GM12878 (cell line): ENCODE data around the gene ANK3. TPM values are rescaled to one million over a fixed set of nuclear protein-coding genes. Genes with fewer than 3 reads are reported as not detected.

Source experiments
- ASH2L ChIP-seq: fragments of 300-600, 200-600 bp; sonication (generic); IDR thresholded peaks from 2 replicates; pipeline ENCODE4 v1.6.1; 2017; ENCODE audit warnings: low read depth, mild to moderate bottlenecking, borderline replicate concordance
- CHD4 ChIP-seq: fragments of 200-600 bp; sonication (generic); IDR thresholded peaks from 2 replicates; pipeline ENCODE4 v1.6.1; 2016; ENCODE audit warnings: mild to moderate bottlenecking
- JUND ChIP-seq: IDR thresholded peaks from 2 replicates; pipeline ENCODE4 v1.6.1; 2012; ENCODE audit warnings: low read depth, mild to moderate bottlenecking, low read length, improper control_type of control experiment, moderate library complexity
- NBN ChIP-seq: fragments of 450-650 bp; IDR thresholded peaks from 2 replicates; pipeline ENCODE4 v1.6.1; 2016
- NFIC ChIP-seq: IDR thresholded peaks from 2 replicates; pipeline ENCODE4 v1.6.1; 2012; ENCODE audit warnings: low read depth, mild to moderate bottlenecking, inconsistent platforms, low read length, moderate library complexity
- PML ChIP-seq: IDR thresholded peaks from 2 replicates; pipeline ENCODE4 v1.6.1; 2012; ENCODE audit warnings: low read length, inconsistent platforms
- RELA ChIP-seq: fragments of 450-650 bp; IDR thresholded peaks from 2 replicates; pipeline ENCODE4 v1.8.0; 2014; ENCODE audit warnings: borderline replicate concordance; ENCODE audit not compliant: partially characterized antibody
- SIX5 ChIP-seq: IDR thresholded peaks from 2 replicates; pipeline ENCODE4 v1.6.1; 2011; ENCODE audit warnings: mild to moderate bottlenecking, low read depth, low read length, moderate library complexity; ENCODE audit not compliant: severe bottlenecking
- SPI1 ChIP-seq: IDR thresholded peaks from 2 replicates; pipeline ENCODE4 v1.6.1; 2011; ENCODE audit warnings: low read depth, mild to moderate bottlenecking, low read length, moderate library complexity, borderline replicate concordance; ENCODE audit not compliant: insufficient read depth
- STAT3 ChIP-seq: IDR thresholded peaks from 2 replicates; pipeline ENCODE4 v1.6.1; 2011; ENCODE audit warnings: low read depth, low read length, improper control_type of control experiment
- polyA plus RNA-seq, 11 experiments: library from polyadenylated mRNA; depleted of rRNA in 4 of 11; unstranded in 6 of 11; stranded (reverse) in 5 of 11; fragments of >200 nt; fragmentation: Nextera tagmentation in 4 of 11; fragmentation: Illumina TruSeq in 1 of 11; extraction: Ambion mirVana in 4 of 11; extraction: Trizol in 1 of 11; gene quantifications; 1 replicate in 1 of 11; 2 replicates in 10 of 11; pipeline versions ENCODE4 v1.2.1 to v1.2.3, GENCODE V29; 2011 to 2016; ENCODE audit warnings: inconsistent platforms in 2 of 11, missing spikeins in 2 of 11, low read depth in 1 of 11
- total RNA-seq, 4 experiments: library from RNA; depleted of rRNA in 3 of 4; stranded (reverse); fragments of >200 nt in 3 of 4; fragmentation: Illumina TruSeq in 1 of 4; extraction: Trizol in 1 of 4; gene quantifications; 2 replicates each; pipeline versions ENCODE4 v1.2.1 to v1.2.3, GENCODE V29; 2013 to 2021
- TF ChIP-seq, protein P1 (sequence below): fragments of 450-650 bp; formaldehyde crosslinking; IDR thresholded peaks from 2 replicates; pipeline ENCODE4 v1.4.0; 2020; ENCODE audit warnings: mild to moderate bottlenecking, moderate library complexity

The ANK3 gene
- total and polyA plus RNA-seq, 10 of the 15 experiments (the other 5 are each of a cell fraction or from before 2014, with no cell fraction given): 0.06 to 0.82 (median 0.20) TPM; not detected in 2

DNA sequence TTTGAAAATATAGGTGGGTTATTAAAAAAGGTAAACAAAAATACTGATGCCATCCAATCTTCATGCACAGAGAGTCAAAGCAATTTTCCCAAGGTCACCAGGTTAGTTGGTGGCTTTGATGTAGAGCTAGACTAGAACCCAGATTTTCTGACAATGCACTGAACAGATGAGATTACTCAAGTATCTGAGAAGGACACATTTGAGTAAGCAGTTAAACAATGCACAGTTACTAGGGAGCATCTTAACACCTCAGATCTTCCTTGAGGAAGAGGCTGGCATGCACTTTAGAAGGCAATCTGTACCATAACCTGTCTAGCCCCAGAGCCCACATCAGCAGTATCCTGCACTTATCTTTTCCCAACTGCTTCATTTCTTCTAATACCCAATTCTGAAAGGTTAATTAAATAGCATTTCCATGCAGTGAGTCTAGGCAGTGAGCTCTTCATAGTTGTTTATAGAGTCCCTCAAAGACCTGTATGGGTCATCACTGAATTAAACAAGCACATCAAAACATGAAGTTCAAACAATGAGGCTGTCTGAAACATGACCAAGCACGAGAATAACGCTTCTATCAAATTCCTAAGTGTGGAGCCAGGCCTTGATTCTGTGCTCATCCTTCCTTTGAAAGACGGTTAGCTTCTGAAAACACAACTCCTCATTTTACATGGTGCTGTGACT lies 38.2 kb upstream of the ANK3 start (continued):
- TF ChIP-seq, protein P1, sequence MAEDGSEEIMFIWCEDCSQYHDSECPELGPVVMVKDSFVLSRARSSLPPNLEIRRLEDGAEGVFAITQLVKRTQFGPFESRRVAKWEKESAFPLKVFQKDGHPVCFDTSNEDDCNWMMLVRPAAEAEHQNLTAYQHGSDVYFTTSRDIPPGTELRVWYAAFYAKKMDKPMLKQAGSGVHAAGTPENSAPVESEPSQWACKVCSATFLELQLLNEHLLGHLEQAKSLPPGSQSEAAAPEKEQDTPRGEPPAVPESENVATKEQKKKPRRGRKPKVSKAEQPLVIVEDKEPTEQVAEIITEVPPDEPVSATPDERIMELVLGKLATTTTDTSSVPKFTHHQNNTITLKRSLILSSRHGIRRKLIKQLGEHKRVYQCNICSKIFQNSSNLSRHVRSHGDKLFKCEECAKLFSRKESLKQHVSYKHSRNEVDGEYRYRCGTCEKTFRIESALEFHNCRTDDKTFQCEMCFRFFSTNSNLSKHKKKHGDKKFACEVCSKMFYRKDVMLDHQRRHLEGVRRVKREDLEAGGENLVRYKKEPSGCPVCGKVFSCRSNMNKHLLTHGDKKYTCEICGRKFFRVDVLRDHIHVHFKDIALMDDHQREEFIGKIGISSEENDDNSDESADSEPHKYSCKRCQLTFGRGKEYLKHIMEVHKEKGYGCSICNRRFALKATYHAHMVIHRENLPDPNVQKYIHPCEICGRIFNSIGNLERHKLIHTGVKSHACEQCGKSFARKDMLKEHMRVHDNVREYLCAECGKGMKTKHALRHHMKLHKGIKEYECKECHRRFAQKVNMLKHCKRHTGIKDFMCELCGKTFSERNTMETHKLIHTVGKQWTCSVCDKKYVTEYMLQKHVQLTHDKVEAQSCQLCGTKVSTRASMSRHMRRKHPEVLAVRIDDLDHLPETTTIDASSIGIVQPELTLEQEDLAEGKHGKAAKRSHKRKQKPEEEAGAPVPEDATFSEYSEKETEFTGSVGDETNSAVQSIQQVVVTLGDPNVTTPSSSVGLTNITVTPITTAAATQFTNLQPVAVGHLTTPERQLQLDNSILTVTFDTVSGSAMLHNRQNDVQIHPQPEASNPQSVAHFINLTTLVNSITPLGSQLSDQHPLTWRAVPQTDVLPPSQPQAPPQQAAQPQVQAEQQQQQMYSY (CRISPR knock-in tag): no peak
- no peak for TF ChIP-seq PML
- no peak for TF ChIP-seq RELA
- no peak for TF ChIP-seq JUND
- TF ChIP-seq SPI1: no peak
- no peak for TF ChIP-seq CHD4
- TF ChIP-seq SIX5: no peak
- no peak for TF ChIP-seq ASH2L
- no peak for TF ChIP-seq NBN
- TF ChIP-seq STAT3: no peak
- no peak for TF ChIP-seq NFIC
- TF ChIP-seq, all 136 proteins: peak for 0
